ENCODE data around the gene SLC24A3.

SLC24A3 gene

DNA sequence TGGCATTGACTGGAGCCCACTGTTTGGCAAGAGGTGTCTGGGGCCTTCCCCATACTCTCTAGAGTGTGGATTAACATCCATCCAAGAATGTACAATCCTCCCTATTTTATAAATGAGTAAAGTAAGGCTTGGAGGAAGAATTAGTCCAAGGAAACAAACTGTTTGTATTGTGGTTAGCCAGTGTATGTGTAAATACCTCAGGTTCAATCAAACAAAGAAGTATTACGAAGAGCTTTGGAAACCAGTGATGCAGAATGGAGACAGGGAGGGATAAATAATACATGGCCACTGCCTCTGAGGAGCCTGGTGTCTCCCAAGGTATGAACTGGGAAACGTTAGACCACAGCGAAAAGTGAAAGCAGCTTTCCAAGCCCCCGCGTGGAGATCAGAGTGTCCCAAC lies 319.0 kb downstream of the SLC24A3 start:
- Histone ChIP-seq H3K9me3 (no peaks in the 10 kb centered on the region), H3K4me3 (ENCODE audit: low read depth in 1 of 2, low read length in 1 of 2) (no peak overlapping the region), H3K27ac (no peak overlapping the region), H3K27me3 (no peaks in the 10 kb centered on the region), H3K36me3 (no peaks in the 10 kb centered on the region), H3K4me1 (ENCODE audit: control insufficient read depth in 1 of 2, insufficient read depth in 1 of 2, low read depth in 1 of 2, low read length in 1 of 2) (no peaks in the 10 kb centered on the region)
- TF ChIP-seq, protein P1, sequence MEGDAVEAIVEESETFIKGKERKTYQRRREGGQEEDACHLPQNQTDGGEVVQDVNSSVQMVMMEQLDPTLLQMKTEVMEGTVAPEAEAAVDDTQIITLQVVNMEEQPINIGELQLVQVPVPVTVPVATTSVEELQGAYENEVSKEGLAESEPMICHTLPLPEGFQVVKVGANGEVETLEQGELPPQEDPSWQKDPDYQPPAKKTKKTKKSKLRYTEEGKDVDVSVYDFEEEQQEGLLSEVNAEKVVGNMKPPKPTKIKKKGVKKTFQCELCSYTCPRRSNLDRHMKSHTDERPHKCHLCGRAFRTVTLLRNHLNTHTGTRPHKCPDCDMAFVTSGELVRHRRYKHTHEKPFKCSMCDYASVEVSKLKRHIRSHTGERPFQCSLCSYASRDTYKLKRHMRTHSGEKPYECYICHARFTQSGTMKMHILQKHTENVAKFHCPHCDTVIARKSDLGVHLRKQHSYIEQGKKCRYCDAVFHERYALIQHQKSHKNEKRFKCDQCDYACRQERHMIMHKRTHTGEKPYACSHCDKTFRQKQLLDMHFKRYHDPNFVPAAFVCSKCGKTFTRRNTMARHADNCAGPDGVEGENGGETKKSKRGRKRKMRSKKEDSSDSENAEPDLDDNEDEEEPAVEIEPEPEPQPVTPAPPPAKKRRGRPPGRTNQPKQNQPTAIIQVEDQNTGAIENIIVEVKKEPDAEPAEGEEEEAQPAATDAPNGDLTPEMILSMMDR (IDR thresholded peaks at IDR 0.05), result no peak

DNA sequence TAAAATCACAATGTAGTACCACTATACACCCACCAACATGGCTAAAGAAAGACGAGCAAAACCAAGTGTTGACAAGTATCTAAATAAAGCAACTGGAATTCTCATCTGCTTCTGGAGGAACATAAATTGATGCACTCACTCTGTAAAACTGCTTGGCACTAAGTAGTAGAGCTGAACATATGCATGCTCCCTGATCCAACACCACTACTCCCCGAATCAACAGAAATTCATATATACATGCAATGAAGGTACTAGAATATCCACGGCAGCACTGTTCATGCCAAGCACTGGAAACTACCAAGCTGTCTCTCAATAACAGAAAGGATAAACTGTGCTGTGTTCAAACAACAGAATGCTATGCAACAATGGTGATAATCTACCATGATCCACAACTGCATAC lies 326.1 kb downstream of the SLC24A3 start:
- Histone ChIP-seq H3K9me3 (no peaks in the 10 kb centered on the region), H3K4me3 (ENCODE audit: low read depth in 1 of 2, low read length in 1 of 2) (no peak overlapping the region), H3K36me3 (no peaks in the 10 kb centered on the region), H3K27me3 (no peaks in the 10 kb centered on the region), H3K4me1 (ENCODE audit: control insufficient read depth in 1 of 2, insufficient read depth in 1 of 2, low read depth in 1 of 2, low read length in 1 of 2) (no peaks in the 10 kb centered on the region), H3K27ac (no peak overlapping the region)
- TF ChIP-seq, protein P1 (IDR thresholded peaks at IDR 0.05), result no peak

- no peak overlapping the region for H3K4me3 ChIP-seq (ENCODE audit: low read depth in 1 of 2, low read length in 1 of 2)
- no peaks in the 10 kb centered on the region for H3K9me3 ChIP-seq
- H3K27ac ChIP-seq, result no peak overlapping the region
- no peaks in the 10 kb centered on the region for H3K27me3 ChIP-seq
- TF ChIP-seq, protein P1 (IDR thresholded peaks at IDR 0.05), result no peak
- no peaks in the 10 kb centered on the region for H3K36me3 ChIP-seq
- no peaks in the 10 kb centered on the region for H3K4me1 ChIP-seq (ENCODE audit: control insufficient read depth in 1 of 2, insufficient read depth in 1 of 2, low read depth in 1 of 2, low read length in 1 of 2)
These were observed 326.7 kb downstream of the SLC24A3 start for GRCh38 chr20:19539191-19539590.

- H3K4me1 ChIP-seq (ENCODE audit: control insufficient read depth in 1 of 2, insufficient read depth in 1 of 2, low read depth in 1 of 2, low read length in 1 of 2), result no peaks in the 10 kb centered on the region
- H3K27ac ChIP-seq, result no peak overlapping the region
- H3K36me3 ChIP-seq, result no peaks in the 10 kb centered on the region
- H3K27me3 ChIP-seq, result no peaks in the 10 kb centered on the region
- no peak overlapping the region for H3K4me3 ChIP-seq (ENCODE audit: low read depth in 1 of 2, low read length in 1 of 2)
- H3K9me3 ChIP-seq, result no peaks in the 10 kb centered on the region
- TF ChIP-seq, protein P1 (IDR thresholded peaks at IDR 0.05), result no peak
These were observed 327.9 kb downstream of the SLC24A3 start for GRCh38 chr20:19540392-19540791.

GRCh38 chr20:19543101-19543500 lies 330.7 kb downstream of the SLC24A3 start:
- no peak overlapping the region for H3K4me3 ChIP-seq (ENCODE audit: low read depth in 1 of 2, low read length in 1 of 2)
- no peaks in the 10 kb centered on the region for H3K9me3 ChIP-seq
- TF ChIP-seq, protein P1 (IDR thresholded peaks at IDR 0.05), result no peak
- no peak overlapping the region for H3K27ac ChIP-seq
- H3K36me3 ChIP-seq, result no peaks in the 10 kb centered on the region
- no peaks in the 10 kb centered on the region for H3K27me3 ChIP-seq
- H3K4me1 ChIP-seq (ENCODE audit: control insufficient read depth in 1 of 2, insufficient read depth in 1 of 2, low read depth in 1 of 2, low read length in 1 of 2), result no peaks in the 10 kb centered on the region

- H3K9me3 ChIP-seq, result no peaks in the 10 kb centered on the region
- no peak overlapping the region for H3K4me3 ChIP-seq (ENCODE audit: low read depth in 1 of 2, low read length in 1 of 2)
- no peaks in the 10 kb centered on the region for H3K36me3 ChIP-seq
- TF ChIP-seq, protein P1 (IDR thresholded peaks at IDR 0.05), result no peak
- H3K27me3 ChIP-seq, result no peaks in the 10 kb centered on the region
- no peaks in the 10 kb centered on the region for H3K4me1 ChIP-seq (ENCODE audit: control insufficient read depth in 1 of 2, insufficient read depth in 1 of 2, low read depth in 1 of 2, low read length in 1 of 2)
- no peak overlapping the region for H3K27ac ChIP-seq
These were observed 332.2 kb downstream of the SLC24A3 start for GRCh38 chr20:19544684-19545083.
